SU-DHL-6 (cell line): ENCODE data around the gene CHRM3.

ENCODE experiments used
- EZH2phosphoT487 ChIP-seq: fragments of 200-600 bp; sonication (generic), shearing (Covaris generic); conservative IDR thresholded peaks from 2 replicates; pipeline ENCODE4 v1.6.1; 2018; ENCODE audit warnings: mild to moderate bottlenecking, antibody characterized with exemption, low read length, moderate library complexity, mixed read lengths
- TF ChIP-seq, protein P1 (sequence below): fragments of 200-600 bp; sonication (generic); IDR thresholded peaks from one replicate; pipeline ENCODE4 v1.5.1; 2017; ENCODE audit warnings: antibody characterized with exemption, mild to moderate bottlenecking, low read length, moderate library complexity; ENCODE audit not compliant: insufficient read depth, poor library complexity, severe bottlenecking

DNA sequence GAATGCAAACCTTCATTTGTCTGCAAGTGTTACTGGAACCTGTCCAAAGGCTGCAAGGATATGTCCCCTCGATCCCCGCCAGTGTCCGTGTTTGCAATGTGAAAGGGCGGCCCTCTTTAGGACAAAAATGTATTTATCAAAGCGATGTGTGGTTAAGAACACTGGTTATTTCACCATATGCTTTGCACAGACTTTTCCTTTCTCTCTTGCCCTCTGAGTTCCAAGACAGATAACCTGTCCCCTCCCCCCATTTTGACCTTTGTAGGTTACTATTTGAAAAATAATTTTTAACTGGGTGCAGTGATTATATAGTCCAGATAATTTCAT is 1.8 kb downstream of the CHRM3 start:
- TF ChIP-seq, protein P1, sequence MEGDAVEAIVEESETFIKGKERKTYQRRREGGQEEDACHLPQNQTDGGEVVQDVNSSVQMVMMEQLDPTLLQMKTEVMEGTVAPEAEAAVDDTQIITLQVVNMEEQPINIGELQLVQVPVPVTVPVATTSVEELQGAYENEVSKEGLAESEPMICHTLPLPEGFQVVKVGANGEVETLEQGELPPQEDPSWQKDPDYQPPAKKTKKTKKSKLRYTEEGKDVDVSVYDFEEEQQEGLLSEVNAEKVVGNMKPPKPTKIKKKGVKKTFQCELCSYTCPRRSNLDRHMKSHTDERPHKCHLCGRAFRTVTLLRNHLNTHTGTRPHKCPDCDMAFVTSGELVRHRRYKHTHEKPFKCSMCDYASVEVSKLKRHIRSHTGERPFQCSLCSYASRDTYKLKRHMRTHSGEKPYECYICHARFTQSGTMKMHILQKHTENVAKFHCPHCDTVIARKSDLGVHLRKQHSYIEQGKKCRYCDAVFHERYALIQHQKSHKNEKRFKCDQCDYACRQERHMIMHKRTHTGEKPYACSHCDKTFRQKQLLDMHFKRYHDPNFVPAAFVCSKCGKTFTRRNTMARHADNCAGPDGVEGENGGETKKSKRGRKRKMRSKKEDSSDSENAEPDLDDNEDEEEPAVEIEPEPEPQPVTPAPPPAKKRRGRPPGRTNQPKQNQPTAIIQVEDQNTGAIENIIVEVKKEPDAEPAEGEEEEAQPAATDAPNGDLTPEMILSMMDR = no peak
- TF ChIP-seq EZH2phosphoT487 = no peak
